Activated CD4-positive, alpha-beta T cell treated with anti-CD3 and anti-CD28 coated beads, Interleukin-2, amount 10 ng/mL, durations not matched to agents 24 days and 14 days (primary cell): ENCODE results near the gene XPNPEP1. TPM values are rescaled to one million over a fixed set of nuclear protein-coding genes. Genes with fewer than 3 reads are reported as not detected.

Experiments used
- DNase-seq: peaks from one replicate; pipeline ENCODE4 v3.0.0; 2022
- H3K27ac Mint-ChIP-seq: one replicate; pipeline ENCODE4 v1.8.0; 2022; ENCODE audit warnings: mild to moderate bottlenecking, mixed read lengths
- H3K27me3 Mint-ChIP-seq: one replicate; pipeline ENCODE4 v1.8.0; 2022; ENCODE audit warnings: mixed read lengths
- H3K36me3 Mint-ChIP-seq: one replicate; pipeline ENCODE4 v1.8.0; 2022; ENCODE audit warnings: low read depth, mild to moderate bottlenecking, mixed read lengths
- H3K4me1 Mint-ChIP-seq: one replicate; pipeline ENCODE4 v1.8.0; 2021; ENCODE audit warnings: mixed read lengths
- H3K4me3 Mint-ChIP-seq: one replicate; pipeline ENCODE4 v1.8.0; 2022; ENCODE audit warnings: mild to moderate bottlenecking, moderate library complexity, mixed read lengths
- H3K9me3 Mint-ChIP-seq: one replicate; pipeline ENCODE4 v1.8.0; 2021; ENCODE audit warnings: mixed read lengths
- intact Hi-C: fragments of 100-400 bp; cut with micrococcal nuclease; formaldehyde crosslinking; loops from one replicate; pipeline ENCODE4 v1.15.1; 2023
- total RNA-seq: library from RNA; stranded (reverse); gene quantifications from 2 replicates; pipeline ENCODE4 v1.2.3, GENCODE V29; 2022

Gene XPNPEP1
- total RNA-seq, 1 donor from 2014 or later: 105 TPM

GRCh38 chr10:109838592-109839244 lies 84.6 kb downstream of the XPNPEP1 start:
- Mint-ChIP-seq H3K36me3 (no peaks in the 10 kb centered on the region), H3K9me3 (no peaks in the 10 kb centered on the region), H3K27ac (no peak overlapping the region), H3K4me3 (no peak overlapping the region), H3K27me3 (peaks cover 12% of the 10 kb centered on the region), H3K4me1 (no peaks in the 10 kb centered on the region)
- intact Hi-C loops: no loop called here
- DNase-seq: no peak

- no peaks in the 10 kb centered on the region for H3K9me3 Mint-ChIP-seq
- no peak for DNase-seq
- intact Hi-C loops: no loop called here
- H3K36me3 Mint-ChIP-seq: no peaks in the 10 kb centered on the region
- H3K27me3 Mint-ChIP-seq: peaks cover 12% of the 10 kb centered on the region
- H3K4me3 Mint-ChIP-seq: no peak overlapping the region
- no peaks in the 10 kb centered on the region for H3K4me1 Mint-ChIP-seq
- H3K27ac Mint-ChIP-seq: no peak overlapping the region
Observed at GRCh38 chr10:109837384-109837783, 85.9 kb downstream of the XPNPEP1 start.

DNA sequence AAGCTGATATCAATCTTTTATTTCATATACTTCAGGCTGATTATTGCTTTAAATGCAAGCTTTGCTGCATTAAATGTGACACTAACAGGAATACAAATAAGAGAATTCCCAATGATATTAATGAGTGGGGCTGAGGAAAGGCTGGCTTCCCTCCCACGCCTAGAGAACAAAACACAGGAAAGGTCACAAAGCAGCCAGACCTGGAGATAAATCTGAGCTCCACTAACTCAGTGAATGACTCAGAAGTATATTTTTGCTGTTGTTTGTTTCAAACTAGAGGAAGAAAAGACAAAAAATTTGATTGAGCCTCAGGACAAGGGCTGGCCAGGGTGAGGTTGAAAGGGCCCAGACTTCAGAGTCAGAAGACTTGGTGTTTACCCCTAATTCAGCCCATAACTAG lies 88.1 kb downstream of the XPNPEP1 start:
- intact Hi-C loops: no loop called here
- no peaks in the 10 kb centered on the region for H3K9me3 Mint-ChIP-seq
- no peak overlapping the region for H3K4me3 Mint-ChIP-seq
- no peaks in the 10 kb centered on the region for H3K36me3 Mint-ChIP-seq
- no peaks in the 10 kb centered on the region for H3K4me1 Mint-ChIP-seq
- H3K27me3 Mint-ChIP-seq: peaks cover 12% of the 10 kb centered on the region
- H3K27ac Mint-ChIP-seq: no peak overlapping the region
- DNase-seq: no peak

DNA sequence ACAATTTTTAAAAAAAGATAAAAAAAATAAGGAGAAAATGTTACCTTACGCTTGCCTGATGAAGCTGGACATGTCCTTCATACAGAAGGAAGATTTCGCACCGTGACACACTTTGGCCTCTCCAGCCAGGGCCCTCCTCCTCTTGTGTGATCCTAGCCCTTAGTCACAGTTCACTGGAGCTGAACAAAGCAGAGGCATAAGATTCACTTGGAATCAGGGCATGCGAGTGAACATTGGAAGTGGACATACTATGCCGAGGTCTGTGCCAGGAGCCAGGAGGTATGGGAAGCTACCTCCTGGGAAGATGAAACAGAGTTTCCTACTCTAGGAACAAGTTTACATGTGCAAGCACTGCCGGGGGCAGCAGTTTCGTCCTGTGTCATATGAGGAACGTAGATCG lies 91.5 kb downstream of the XPNPEP1 start:
- H3K36me3 Mint-ChIP-seq: no peaks in the 10 kb centered on the region
- no peak for DNase-seq
- no peak overlapping the region for H3K4me3 Mint-ChIP-seq
- H3K4me1 Mint-ChIP-seq: no peaks in the 10 kb centered on the region
- H3K9me3 Mint-ChIP-seq: no peaks in the 10 kb centered on the region
- peaks cover 12% of the 10 kb centered on the region for H3K27me3 Mint-ChIP-seq
- no peak overlapping the region for H3K27ac Mint-ChIP-seq
- intact Hi-C loops: no loop called here

- H3K4me1 Mint-ChIP-seq: no peaks in the 10 kb centered on the region
- H3K27me3 Mint-ChIP-seq: peaks cover 3% of the 10 kb centered on the region
- no peak for DNase-seq
- H3K27ac Mint-ChIP-seq: no peak overlapping the region
- no peak overlapping the region for H3K4me3 Mint-ChIP-seq
- no peaks in the 10 kb centered on the region for H3K9me3 Mint-ChIP-seq
- intact Hi-C loops: no loop called here
- no peaks in the 10 kb centered on the region for H3K36me3 Mint-ChIP-seq
Observed at GRCh38 chr10:109824206-109824605, 99.1 kb downstream of the XPNPEP1 start.

DNA sequence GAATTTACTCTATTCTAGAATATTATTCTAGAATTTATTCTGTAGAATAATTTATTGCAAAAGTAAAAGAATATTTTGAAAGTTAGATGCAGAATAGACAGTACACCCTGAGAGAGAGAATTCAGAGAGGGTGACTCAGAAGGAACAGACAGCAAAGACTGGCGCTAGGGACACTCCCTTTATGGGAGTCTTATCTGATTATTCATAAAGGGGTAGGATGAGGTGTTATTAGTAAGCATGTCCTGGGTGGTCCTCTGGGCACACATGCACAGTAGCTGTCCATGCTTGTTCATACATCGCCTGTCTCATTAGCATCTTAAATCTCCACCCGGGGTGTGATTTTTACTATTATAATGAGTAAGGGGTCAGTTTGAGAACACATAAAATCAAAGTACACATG lies 100.1 kb downstream of the XPNPEP1 start:
- peaks cover 3% of the 10 kb centered on the region for H3K27me3 Mint-ChIP-seq
- H3K4me3 Mint-ChIP-seq: no peak overlapping the region
- intact Hi-C loops: no loop called here
- DNase-seq: no peak
- H3K36me3 Mint-ChIP-seq: no peaks in the 10 kb centered on the region
- H3K9me3 Mint-ChIP-seq: no peaks in the 10 kb centered on the region
- H3K27ac Mint-ChIP-seq: no peak overlapping the region
- no peaks in the 10 kb centered on the region for H3K4me1 Mint-ChIP-seq

GRCh38 chr10:109821672-109822071 lies 101.6 kb downstream of the XPNPEP1 start:
- Mint-ChIP-seq H3K27ac (no peak overlapping the region), H3K4me1 (no peaks in the 10 kb centered on the region), H3K9me3 (no peaks in the 10 kb centered on the region), H3K27me3 (peaks cover 3% of the 10 kb centered on the region), H3K36me3 (no peaks in the 10 kb centered on the region), H3K4me3 (no peak overlapping the region)
- intact Hi-C loops: no loop called here
- no peak for DNase-seq

DNA sequence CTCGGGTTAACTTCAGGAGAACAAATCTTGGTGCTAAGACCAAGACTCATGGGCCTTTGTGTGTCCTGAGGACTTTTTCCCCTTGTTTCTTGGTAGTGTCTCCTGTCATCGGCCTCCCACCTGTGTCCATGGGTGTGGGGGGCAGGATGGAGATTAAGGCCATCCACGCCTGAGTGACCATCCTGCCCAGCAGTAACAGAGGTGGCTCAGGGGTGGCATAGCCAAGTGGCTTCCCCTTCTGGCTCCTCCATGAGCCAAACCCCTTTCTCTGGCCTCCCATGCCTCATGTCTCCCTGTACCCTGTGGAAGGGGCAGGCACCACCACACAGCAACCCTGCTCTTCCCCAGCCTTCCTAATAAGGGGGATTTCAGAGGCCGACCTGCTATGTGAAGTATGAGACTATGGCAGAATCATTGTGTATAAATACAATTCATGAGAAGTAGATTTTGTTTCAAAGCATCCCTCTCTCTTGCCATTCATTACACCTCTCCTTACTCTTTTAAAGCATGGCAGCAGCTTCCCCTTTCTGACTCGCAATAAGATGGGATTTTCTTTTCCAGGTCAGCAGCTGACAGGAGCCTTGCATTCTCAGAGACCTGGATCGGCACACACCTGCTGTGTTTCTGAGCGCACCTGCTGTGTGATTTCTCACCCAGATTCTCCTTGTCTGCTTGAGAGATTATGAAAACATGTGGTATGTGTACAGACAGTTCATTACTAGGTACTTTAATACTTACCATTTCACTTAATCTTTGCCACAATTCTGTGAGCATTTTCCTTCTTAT lies 102.5 kb downstream of the XPNPEP1 start:
- H3K9me3 Mint-ChIP-seq: no peaks in the 10 kb centered on the region
- no peak overlapping the region for H3K4me3 Mint-ChIP-seq
- H3K27me3 Mint-ChIP-seq: peaks cover 3% of the 10 kb centered on the region
- H3K4me1 Mint-ChIP-seq: no peaks in the 10 kb centered on the region
- H3K36me3 Mint-ChIP-seq: no peaks in the 10 kb centered on the region
- no peak for DNase-seq
- no peak overlapping the region for H3K27ac Mint-ChIP-seq
- intact Hi-C loops: no loop called here

DNA sequence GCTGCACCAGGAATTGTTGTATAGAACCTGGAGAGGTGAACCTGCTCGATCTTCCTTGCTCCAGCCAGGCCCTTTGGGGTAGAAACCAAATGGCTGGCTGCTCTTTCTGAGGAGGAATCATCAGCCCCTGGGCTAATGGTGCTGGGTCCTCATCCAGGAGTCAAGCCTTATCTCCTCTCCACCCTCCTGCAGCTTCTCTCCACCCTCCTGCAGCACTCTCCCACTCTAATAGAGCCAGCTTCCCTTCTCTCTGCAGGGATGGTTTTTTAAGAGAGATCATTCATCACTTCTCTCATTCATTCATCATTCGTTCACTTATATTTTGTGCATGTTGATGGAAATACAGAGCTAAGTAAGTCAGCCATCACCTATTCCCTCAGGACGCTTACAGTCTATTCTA lies 103.5 kb downstream of the XPNPEP1 start:
- intact Hi-C loops: no loop called here
- no peaks in the 10 kb centered on the region for H3K4me1 Mint-ChIP-seq
- H3K27ac Mint-ChIP-seq: no peak overlapping the region
- H3K27me3 Mint-ChIP-seq: peaks cover 3% of the 10 kb centered on the region
- no peaks in the 10 kb centered on the region for H3K36me3 Mint-ChIP-seq
- H3K4me3 Mint-ChIP-seq: no peak overlapping the region
- no peak for DNase-seq
- H3K9me3 Mint-ChIP-seq: no peaks in the 10 kb centered on the region

Other genes starting within 250 kb of the XPNPEP1 start
- gene ADD3, start 84.5 kb upstream of the XPNPEP1 start, total RNA-seq: 28.4 and 28.9 TPM in 2 replicates